HFF-Myc (cell line): ENCODE data around the gene NAALADL2.

Experiments used
- DNase-seq: peaks from one replicate; pipeline ENCODE4 v3.0.0-alpha.2; 2011; ENCODE audit warnings: low read depth; ENCODE audit errors: extremely low read depth
- H3K4me3 ChIP-seq: replicated peaks from 2 replicates; pipeline ENCODE4 v1.5.1; 2011; ENCODE audit warnings: low read depth, mild to moderate bottlenecking, control low read depth, low read length
- CTCF ChIP-seq: IDR thresholded peaks from 2 replicates; pipeline ENCODE4 v1.5.1; 2012; ENCODE audit warnings: mild to moderate bottlenecking, low read depth, low read length, control low read depth; ENCODE audit errors: missing control alignments

NAALADL2 gene

DNA sequence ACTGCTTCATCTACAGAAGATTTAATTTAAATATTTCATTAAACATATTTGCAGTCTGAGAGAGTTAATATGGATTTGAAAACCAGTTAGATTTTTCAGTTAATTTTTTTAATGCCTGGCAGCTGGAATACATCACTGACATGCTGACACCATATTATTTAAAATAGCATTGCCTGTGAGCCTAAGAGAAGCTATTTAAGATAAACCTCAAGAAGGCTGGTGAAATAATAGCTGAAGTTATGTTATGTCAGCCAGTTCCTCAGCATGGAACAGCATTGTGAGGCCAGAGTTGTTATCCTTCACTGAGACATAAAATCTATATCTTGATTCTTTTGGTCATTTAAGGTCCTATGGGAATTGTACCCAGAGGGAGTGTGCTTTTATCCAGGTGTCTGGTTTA, 705.2 kb downstream of the NAALADL2 start:
- no peak for TF ChIP-seq CTCF
- DNase-seq: no peak
- no peak overlapping the region for H3K4me3 ChIP-seq

- H3K4me3 ChIP-seq: no peak overlapping the region
- DNase-seq: no peak
- no peak for TF ChIP-seq CTCF
Observed at GRCh38 chr3:175571096-175571495, 712.0 kb downstream of the NAALADL2 start.

DNA sequence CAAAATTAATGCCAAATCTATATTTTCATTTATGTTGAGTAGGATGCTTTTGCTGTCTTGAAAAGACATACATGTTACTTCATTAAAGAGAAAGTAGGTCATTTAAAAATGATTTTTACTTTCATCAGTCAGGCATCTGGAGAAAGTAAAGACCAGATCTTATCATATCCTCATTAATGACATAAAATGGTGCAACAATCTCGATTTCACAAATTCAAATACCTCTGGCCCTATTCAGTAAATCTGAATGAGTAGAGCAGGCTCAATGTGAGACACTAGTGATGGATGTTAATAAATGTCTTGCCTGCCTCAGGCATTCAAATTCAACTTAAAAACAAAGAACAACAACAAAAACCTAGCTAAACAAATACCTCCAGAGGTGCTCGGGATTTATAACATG, 714.1 kb downstream of the NAALADL2 start:
- H3K4me3 ChIP-seq: no peak overlapping the region
- TF ChIP-seq CTCF: no peak
- DNase-seq: no peak

DNA sequence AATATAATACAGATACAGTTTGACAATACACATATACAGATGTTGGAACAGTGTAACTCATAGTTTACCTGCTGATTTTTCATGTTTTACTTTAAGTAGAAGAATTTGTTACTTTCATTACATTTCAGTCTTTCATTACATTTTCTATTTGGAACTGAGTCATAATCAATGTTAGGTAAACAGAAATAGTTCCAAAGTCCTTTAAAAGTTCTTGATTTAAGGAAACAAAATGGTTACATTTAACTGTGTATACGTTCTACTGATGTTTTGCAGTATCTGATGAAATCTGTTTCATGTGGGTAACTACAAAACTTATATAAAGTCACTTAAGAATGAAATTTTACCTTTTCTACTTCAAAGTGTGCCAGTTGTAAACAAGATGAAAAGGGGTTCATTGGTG, 721.2 kb downstream of the NAALADL2 start:
- no peak for TF ChIP-seq CTCF

DNA sequence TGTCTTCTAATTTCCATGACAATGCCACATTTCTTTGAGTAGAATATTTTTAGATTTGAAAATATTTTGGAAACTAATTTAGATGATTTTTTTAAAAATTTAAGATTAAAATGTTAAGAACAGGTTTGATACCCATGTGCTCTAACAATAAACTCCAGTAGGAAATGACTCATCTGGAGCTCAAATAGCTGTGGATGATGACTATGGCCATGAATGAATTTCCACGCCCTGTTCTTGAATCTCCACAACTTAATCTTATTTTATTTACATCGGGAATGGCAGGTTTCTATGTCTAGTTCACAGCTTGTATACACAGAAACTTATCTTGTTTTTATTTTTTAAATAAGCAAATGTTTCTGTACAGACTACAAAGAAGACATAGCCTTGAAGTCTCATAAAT, 726.8 kb downstream of the NAALADL2 start:
- TF ChIP-seq CTCF: no peak
- no peak overlapping the region for H3K4me3 ChIP-seq
- peak; percentile 36 for DNase-seq

More for the DNA sequence above, 721.2 kb downstream of the NAALADL2 start:
- no peak overlapping the region for H3K4me3 ChIP-seq
- no peak for DNase-seq

DNA sequence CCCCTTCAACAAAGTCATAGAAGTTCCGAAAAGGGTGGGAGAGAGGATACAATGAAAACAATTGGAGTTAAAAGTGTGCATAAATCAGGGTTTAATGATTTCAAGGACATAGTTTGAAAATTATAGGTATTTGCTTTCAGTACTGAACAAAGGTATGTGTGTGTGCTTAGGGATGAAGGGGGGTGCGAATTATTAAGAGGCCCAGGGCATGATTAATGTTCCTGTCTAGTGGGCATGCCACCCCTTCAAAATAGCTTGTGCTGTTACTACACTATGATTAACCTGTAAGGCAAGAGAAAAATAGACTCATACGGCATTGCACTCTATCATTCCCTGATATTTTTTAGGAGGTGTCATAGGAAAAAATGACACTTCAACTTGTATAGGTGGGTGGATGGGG, 731.6 kb downstream of the NAALADL2 start:
- no peak for DNase-seq
- H3K4me3 ChIP-seq: no peak overlapping the region
- no peak for TF ChIP-seq CTCF

DNA sequence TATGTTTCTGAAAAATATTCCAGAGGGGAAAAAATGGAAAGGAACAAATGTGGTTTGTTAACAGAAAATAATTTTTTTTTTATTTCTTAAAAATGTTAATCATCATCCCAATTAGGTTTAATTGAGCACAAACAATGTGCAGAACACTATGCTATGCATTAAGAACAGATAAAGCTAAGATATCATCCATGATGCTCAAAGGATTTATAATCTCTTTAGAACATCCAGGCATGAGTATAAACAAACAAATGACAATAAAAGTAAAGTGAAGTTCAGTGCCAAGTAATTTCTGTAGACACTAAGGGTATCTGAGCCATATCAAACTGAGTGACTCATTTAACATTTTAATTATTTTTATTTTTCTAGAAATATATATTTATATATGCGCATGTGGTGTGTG, 732.2 kb downstream of the NAALADL2 start:
- DNase-seq: no peak
- no peak for TF ChIP-seq CTCF
- no peak overlapping the region for H3K4me3 ChIP-seq
